Astrocyte (in vitro differentiated cells and primary cell): ENCODE data around the gene NAB1. TPM values are rescaled to one million over a fixed set of nuclear protein-coding genes. Genes with fewer than 3 reads are reported as not detected.
"Not testable (repeated sequence)": the region's sequence is repeated elsewhere in the genome, so short reads cannot be mapped to it uniquely, and the experiment has no call there.

Source experiments
- DNase-seq: peaks from one replicate; pipeline ENCODE4 v3.0.0-alpha.2; 2010; ENCODE audit warnings: low read depth
- FAIRE-seq: peaks from 2 replicates; lab custom pipeline; 2011; peaks lifted over from hg19 to GRCh38; lab: Jason Lieb, UNC
- H2AFZ ChIP-seq: 2 replicates; pipeline ENCODE4 v1.6.0; 2012; ENCODE audit warnings: low read depth, low read length, inconsistent platforms
- H3K27ac ChIP-seq: 2 replicates; pipeline ENCODE4 v1.5.1; 2011; ENCODE audit warnings: low read depth, low read length, inconsistent platforms
- H3K27me3 ChIP-seq: 2 replicates; pipeline ENCODE4 v1.6.0; 2011; ENCODE audit warnings: low read length, inconsistent platforms; ENCODE audit not compliant: insufficient read depth
- H3K36me3 ChIP-seq: 2 replicates; pipeline ENCODE4 v1.5.1; 2011; ENCODE audit warnings: low read length, inconsistent platforms; ENCODE audit not compliant: insufficient read depth
- H3K4me1 ChIP-seq: 2 replicates; pipeline ENCODE4 v1.5.1; 2011; ENCODE audit warnings: low read length, inconsistent platforms; ENCODE audit not compliant: insufficient read depth
- H3K4me2 ChIP-seq: 2 replicates; pipeline ENCODE4 v1.6.0; 2012; ENCODE audit warnings: low read length, inconsistent platforms
- H3K4me3 ChIP-seq: 2 replicates; pipeline ENCODE4 v1.5.1; 2011; ENCODE audit warnings: low read depth, mild to moderate bottlenecking, low read length, inconsistent platforms; ENCODE audit not compliant: insufficient read depth
- H3K79me2 ChIP-seq: 2 replicates; pipeline ENCODE4 v1.6.0; 2012; ENCODE audit warnings: mild to moderate bottlenecking, low read length, inconsistent platforms; ENCODE audit not compliant: insufficient read depth
- H3K9ac ChIP-seq: 2 replicates; pipeline ENCODE4 v1.6.0; 2012; ENCODE audit warnings: mild to moderate bottlenecking, low read length, inconsistent platforms
- H3K9me3 ChIP-seq: 2 replicates; pipeline ENCODE4 v1.5.1; 2012; ENCODE audit warnings: low read depth, mild to moderate bottlenecking, low read length, inconsistent platforms; ENCODE audit not compliant: insufficient read depth
- H4K20me1 ChIP-seq: 2 replicates; pipeline ENCODE4 v1.6.0; 2012; ENCODE audit warnings: low read length, inconsistent platforms; ENCODE audit not compliant: insufficient read depth
- H3K27ac Mint-ChIP-seq: one replicate; pipeline ENCODE4 v1.8.0; 2021; ENCODE audit warnings: mild to moderate bottlenecking, mixed read lengths; ENCODE audit not compliant: unreplicated experiment
- H3K27me3 Mint-ChIP-seq: one replicate; pipeline ENCODE4 v1.8.0; 2021; ENCODE audit warnings: low read depth, mixed read lengths; ENCODE audit not compliant: unreplicated experiment
- H3K36me3 Mint-ChIP-seq: one replicate; pipeline ENCODE4 v1.8.0; 2021; ENCODE audit warnings: low read depth, mixed read lengths; ENCODE audit not compliant: unreplicated experiment
- H3K4me1 Mint-ChIP-seq: one replicate; pipeline ENCODE4 v1.8.0; 2021; ENCODE audit warnings: low read depth, mixed read lengths; ENCODE audit not compliant: unreplicated experiment
- H3K4me3 Mint-ChIP-seq: one replicate; pipeline ENCODE4 v1.8.0; 2021; ENCODE audit warnings: mild to moderate bottlenecking, moderate library complexity, mixed read lengths; ENCODE audit not compliant: unreplicated experiment
- H3K9me3 Mint-ChIP-seq: one replicate; pipeline ENCODE4 v1.8.0; 2021; ENCODE audit warnings: mild to moderate bottlenecking, mixed read lengths; ENCODE audit not compliant: unreplicated experiment
- EZH2 ChIP-seq: IDR thresholded peaks from 2 replicates; pipeline ENCODE4 v1.6.1; 2012; ENCODE audit warnings: mild to moderate bottlenecking, low read length, inconsistent platforms; ENCODE audit not compliant: insufficient read depth
- total RNA-seq: library from RNA; stranded (reverse); gene quantifications from 2 replicates; pipeline ENCODE4 v1.2.1, GENCODE V29; 2021
- TF ChIP-seq, protein P1 (sequence below): IDR thresholded peaks from 2 replicates; pipeline ENCODE4 v1.5.1; 2011; ENCODE audit warnings: low read depth, mild to moderate bottlenecking, inconsistent platforms, low read length, moderate library complexity; ENCODE audit not compliant: insufficient read depth

Gene NAB1
- total RNA-seq, 1 donor from 2014 or later = 25.4 TPM

DNA sequence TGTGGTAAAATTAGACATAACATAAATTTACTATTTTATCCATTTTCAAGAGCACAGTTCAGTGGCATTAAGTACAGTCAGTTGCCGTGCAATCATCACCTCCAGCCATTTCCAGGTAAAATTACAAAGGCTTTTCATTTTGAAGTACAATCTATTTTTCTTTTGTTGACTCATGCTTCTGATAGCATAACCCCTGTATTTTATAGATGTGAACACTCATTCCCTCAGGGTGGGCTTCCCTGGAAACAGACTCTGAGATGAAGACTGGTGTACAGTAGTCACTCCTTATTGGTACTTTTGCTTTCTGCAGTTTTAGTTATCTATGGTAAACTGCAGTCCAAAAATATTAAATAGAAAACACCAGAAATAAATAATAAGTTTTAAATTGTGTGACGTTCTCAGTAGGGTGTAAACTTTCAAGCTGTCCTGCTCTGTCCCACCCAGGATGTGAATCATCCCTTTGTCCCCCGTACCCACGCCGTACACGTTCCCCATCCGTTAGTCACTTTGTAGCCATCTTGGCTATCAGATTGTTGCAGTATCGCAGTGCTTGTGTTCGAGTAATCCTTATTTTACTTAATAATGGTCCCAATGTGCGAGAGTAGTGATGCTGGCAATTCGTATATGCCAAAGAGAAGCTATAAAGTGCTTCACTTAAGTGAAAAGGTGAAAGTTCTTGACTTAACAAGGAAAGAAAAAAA, 41.1 kb upstream of the NAB1 start:
- Histone ChIP-seq H3K27ac (peak overlapping the region; percentile 91), H3K4me1 (peaks cover 12% of the 10 kb centered on the region), H3K36me3 (no peaks in the 10 kb centered on the region), H3K4me2 (peak overlapping the region; percentile 80), H2AFZ (peak overlapping the region; percentile 84), H3K4me3 (peak overlapping the region; percentile 48), H3K9ac (peak overlapping the region; percentile 71), H3K79me2 (no peaks in the 10 kb centered on the region), H3K27me3 (no peaks in the 10 kb centered on the region), H4K20me1 (no peaks in the 10 kb centered on the region), H3K9me3 (no peaks in the 10 kb centered on the region)
- Mint-ChIP-seq H3K27me3 (no peaks in the 10 kb centered on the region), H3K4me1 (peaks cover 10% of the 10 kb centered on the region), H3K27ac (no peak overlapping the region), H3K36me3 (no peaks in the 10 kb centered on the region), H3K4me3 (no peak overlapping the region), H3K9me3 (no peaks in the 10 kb centered on the region)
- DNase-seq (peak; percentile 87), FAIRE-seq (no peak)
- TF ChIP-seq, protein P1, sequence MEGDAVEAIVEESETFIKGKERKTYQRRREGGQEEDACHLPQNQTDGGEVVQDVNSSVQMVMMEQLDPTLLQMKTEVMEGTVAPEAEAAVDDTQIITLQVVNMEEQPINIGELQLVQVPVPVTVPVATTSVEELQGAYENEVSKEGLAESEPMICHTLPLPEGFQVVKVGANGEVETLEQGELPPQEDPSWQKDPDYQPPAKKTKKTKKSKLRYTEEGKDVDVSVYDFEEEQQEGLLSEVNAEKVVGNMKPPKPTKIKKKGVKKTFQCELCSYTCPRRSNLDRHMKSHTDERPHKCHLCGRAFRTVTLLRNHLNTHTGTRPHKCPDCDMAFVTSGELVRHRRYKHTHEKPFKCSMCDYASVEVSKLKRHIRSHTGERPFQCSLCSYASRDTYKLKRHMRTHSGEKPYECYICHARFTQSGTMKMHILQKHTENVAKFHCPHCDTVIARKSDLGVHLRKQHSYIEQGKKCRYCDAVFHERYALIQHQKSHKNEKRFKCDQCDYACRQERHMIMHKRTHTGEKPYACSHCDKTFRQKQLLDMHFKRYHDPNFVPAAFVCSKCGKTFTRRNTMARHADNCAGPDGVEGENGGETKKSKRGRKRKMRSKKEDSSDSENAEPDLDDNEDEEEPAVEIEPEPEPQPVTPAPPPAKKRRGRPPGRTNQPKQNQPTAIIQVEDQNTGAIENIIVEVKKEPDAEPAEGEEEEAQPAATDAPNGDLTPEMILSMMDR = no peak
- TF ChIP-seq EZH2 = no peak

DNA sequence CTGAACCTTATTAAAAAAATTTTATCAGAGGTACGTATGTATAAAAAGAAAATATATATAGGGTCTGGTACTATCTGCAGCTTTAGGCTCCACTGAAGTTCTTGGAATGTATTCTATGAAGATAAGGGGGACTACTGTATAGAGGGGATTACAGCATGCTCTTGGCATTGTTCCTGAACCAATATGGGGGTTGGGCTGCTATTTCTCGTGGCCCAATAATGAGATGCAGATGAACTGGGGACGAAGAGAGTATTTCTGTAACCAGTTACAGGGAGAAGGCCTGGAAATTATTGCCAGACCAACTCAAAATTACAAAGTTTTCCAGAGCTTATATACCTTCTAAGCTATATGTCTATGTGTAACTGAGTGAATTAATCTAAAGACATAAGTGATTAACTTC, 40.0 kb upstream of the NAB1 start:
- H4K20me1 ChIP-seq, H3K27ac ChIP-seq, H3K4me3 Mint-ChIP-seq, H3K36me3 ChIP-seq, H3K27me3 ChIP-seq, H3K36me3 Mint-ChIP-seq, H3K4me3 ChIP-seq, H3K79me2 ChIP-seq, H3K4me1 Mint-ChIP-seq, H3K27me3 Mint-ChIP-seq, H3K27ac Mint-ChIP-seq, H3K9me3 ChIP-seq, FAIRE-seq, DNase-seq, H3K9ac ChIP-seq, H3K9me3 Mint-ChIP-seq, H3K4me2 ChIP-seq, H2AFZ ChIP-seq: not testable (repeated sequence)
- H3K4me1 ChIP-seq = peaks cover 12% of the 10 kb centered on the region

DNA sequence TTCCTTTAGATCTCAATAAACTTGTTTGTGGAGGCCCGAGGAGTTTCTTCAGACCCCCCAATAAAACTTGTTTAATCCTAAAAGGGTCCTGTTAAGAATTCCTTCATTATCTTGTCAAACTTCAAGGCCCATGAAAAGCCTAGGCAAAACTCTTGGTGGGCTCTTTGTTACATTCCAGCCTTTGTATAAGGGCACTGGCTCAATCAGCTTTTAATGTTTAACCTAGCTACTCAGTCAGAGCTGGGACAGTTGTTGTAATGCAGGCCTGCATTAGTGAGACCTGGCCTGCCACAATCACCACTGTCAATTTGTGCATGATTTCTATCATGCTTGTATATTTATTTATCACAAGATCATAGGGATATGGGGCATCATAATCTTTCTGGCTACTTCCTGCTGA, 39.5 kb upstream of the NAB1 start:
- not testable (repeated sequence) for DNase-seq, H3K9ac ChIP-seq, H3K4me1 Mint-ChIP-seq, H3K27ac Mint-ChIP-seq, H3K4me3 Mint-ChIP-seq, H4K20me1 ChIP-seq, H3K4me3 ChIP-seq, H3K36me3 ChIP-seq, H3K27ac ChIP-seq, H3K79me2 ChIP-seq, H3K9me3 ChIP-seq, H3K36me3 Mint-ChIP-seq, H3K27me3 Mint-ChIP-seq, H3K27me3 ChIP-seq, FAIRE-seq, H3K4me2 ChIP-seq, H2AFZ ChIP-seq, H3K9me3 Mint-ChIP-seq
- peaks cover 12% of the 10 kb centered on the region for H3K4me1 ChIP-seq

DNA sequence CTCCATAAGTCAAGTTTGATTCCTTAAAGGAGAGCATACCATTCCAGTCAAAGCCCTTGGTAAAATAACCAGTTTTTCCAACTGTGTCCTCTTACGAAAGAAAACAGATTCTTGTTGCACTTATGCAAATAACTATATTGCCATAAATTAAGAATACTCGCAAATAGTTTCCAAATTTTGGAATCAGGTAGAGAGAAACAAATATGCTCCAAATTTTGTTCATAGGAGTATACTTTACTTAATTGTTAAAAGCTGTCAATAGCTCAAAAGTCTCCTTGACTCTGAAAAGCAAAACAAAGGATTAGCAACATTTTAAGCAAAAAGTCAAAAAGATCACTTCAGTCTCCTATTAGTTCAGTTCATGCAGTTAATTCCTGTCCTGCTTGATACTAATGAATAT, 38.4 kb upstream of the NAB1 start:
- not testable (repeated sequence) for H3K9me3 Mint-ChIP-seq, H3K79me2 ChIP-seq, H3K9me3 ChIP-seq, H2AFZ ChIP-seq, H3K27me3 ChIP-seq, H3K36me3 Mint-ChIP-seq, FAIRE-seq, H4K20me1 ChIP-seq, H3K27ac ChIP-seq, H3K4me2 ChIP-seq, H3K4me1 Mint-ChIP-seq, H3K27ac Mint-ChIP-seq, H3K4me3 Mint-ChIP-seq, DNase-seq, H3K36me3 ChIP-seq, H3K27me3 Mint-ChIP-seq, H3K9ac ChIP-seq, H3K4me3 ChIP-seq
- peaks cover 12% of the 10 kb centered on the region for H3K4me1 ChIP-seq
